Endothelial cell of umbilical vein (primary cell): Measurements from ENCODE around the gene DMD. TPM values are rescaled to one million over a fixed set of nuclear protein-coding genes. Genes with fewer than 3 reads are reported as not detected.

Experiments used
- BruUV-seq: library from RNA; stranded (reverse); fragments of 400-500 nt; replicated peaks from 2 replicates; lab custom pipeline; 2021; lab: Mats Ljungman, UMichigan
- CTCF ChIA-PET: fragments of 300-600, 350-600 bp; sonication (Branson Sonifier 250); formaldehyde crosslinking; loops from one replicate; lab custom pipeline; 2021; ENCODE audit warnings: antibody characterized with exemption, inconsistent platforms; lab: Charles Lee
- POLR2A ChIA-PET: fragments of 300-600, 350-600 bp; sonication (Branson Sonifier 250); formaldehyde crosslinking; loops from one replicate; lab custom pipeline; 2021; ENCODE audit warnings: antibody characterized with exemption, inconsistent platforms; lab: Charles Lee
- DNase-seq: peaks from one replicate; pipeline ENCODE4 v3.0.0-alpha.2; 2011; ENCODE audit warnings: low read depth, low spot score
- FAIRE-seq: peaks from 2 replicates; lab custom pipeline; 2011; peaks lifted over from hg19 to GRCh38; lab: Jason Lieb, UNC
- H2AFZ ChIP-seq: 2 replicates; pipeline ENCODE4 v1.6.0; 2012; ENCODE audit warnings: low read depth, low read length, control low read depth, inconsistent platforms
- H3K27ac ChIP-seq: 2 replicates; pipeline ENCODE4 v1.5.1; 2011; ENCODE audit warnings: low read depth, mild to moderate bottlenecking, control low read depth, low read length, moderate library complexity; ENCODE audit not compliant: insufficient read depth
- H3K27me3 ChIP-seq, 2 experiments: 2 replicates each; pipeline versions ENCODE4 v1.6.0 to v1.6.1; 2011; ENCODE audit warnings: low read length in 2 of 2, mixed read lengths in 1 of 2; ENCODE audit not compliant: control insufficient read depth in 2 of 2, insufficient read depth in 2 of 2
- H3K36me3 ChIP-seq, 2 experiments: 2 replicates in 1 of 2; 3 replicates in 1 of 2; pipeline ENCODE4 v1.5.1; 2011; ENCODE audit warnings: low read length in 2 of 2, mild to moderate bottlenecking in 1 of 2, moderate library complexity in 1 of 2; ENCODE audit not compliant: control insufficient read depth in 2 of 2, insufficient read depth in 2 of 2; ENCODE audit errors: extremely low read depth in 1 of 2
- H3K4me1 ChIP-seq: 3 replicates; pipeline ENCODE4 v1.5.1; 2011; ENCODE audit warnings: mild to moderate bottlenecking, low read length; ENCODE audit not compliant: control insufficient read depth, insufficient read depth; ENCODE audit errors: extremely low read depth
- H3K4me2 ChIP-seq: 2 replicates; pipeline ENCODE4 v1.6.1; 2011; ENCODE audit warnings: low read length, control low read depth, mixed read lengths; ENCODE audit not compliant: insufficient read depth
- H3K4me3 ChIP-seq, 3 experiments: fragments of 200-600 bp in 1 of 3; sonication (generic), shearing (Covaris generic) in 1 of 3; replicated peaks in 1 of 3; 2 replicates each; pipeline ENCODE4 v1.5.1; 2011 to 2016; ENCODE audit warnings: control low read depth in 3 of 3, low read length in 3 of 3, mild to moderate bottlenecking in 2 of 3, inconsistent platforms in 1 of 3, low read depth in 1 of 3, moderate library complexity in 1 of 3; ENCODE audit not compliant: insufficient read depth in 1 of 3
- H3K79me2 ChIP-seq: 2 replicates; pipeline ENCODE4 v1.6.0; 2012; ENCODE audit warnings: low read length, inconsistent platforms; ENCODE audit not compliant: control insufficient read depth, insufficient read depth
- H3K9ac ChIP-seq: replicated peaks from 2 replicates; pipeline ENCODE3; 2011; ENCODE audit warnings: low read length, control low read depth; ENCODE audit not compliant: insufficient read depth; ENCODE audit errors: extremely low read depth
- H3K9me1 ChIP-seq: replicated peaks from 3 replicates; pipeline ENCODE4 v1.6.0; 2011; ENCODE audit warnings: mild to moderate bottlenecking, low read length; ENCODE audit not compliant: control insufficient read depth, insufficient read depth; ENCODE audit errors: extremely low read depth
- H3K9me3 ChIP-seq: replicated peaks from 2 replicates; pipeline ENCODE4 v1.5.1; 2012; ENCODE audit warnings: low read length, inconsistent platforms; ENCODE audit not compliant: control insufficient read depth, insufficient read depth
- H4K20me1 ChIP-seq: replicated peaks from 2 replicates; pipeline ENCODE3; 2011; ENCODE audit warnings: mild to moderate bottlenecking, low read length; ENCODE audit not compliant: control insufficient read depth, insufficient read depth; ENCODE audit errors: extremely low read depth
- EZH2 ChIP-seq: IDR thresholded peaks from 2 replicates; pipeline ENCODE4 v1.6.1; 2012; ENCODE audit warnings: borderline replicate concordance, low read depth, mild to moderate bottlenecking, moderate library complexity, low read length, inconsistent platforms; ENCODE audit not compliant: severe bottlenecking
- FOS ChIP-seq: IDR thresholded peaks from 2 replicates; pipeline ENCODE4 v1.6.1; 2011; ENCODE audit warnings: mild to moderate bottlenecking, low read length, moderate library complexity, borderline replicate concordance; ENCODE audit not compliant: insufficient read depth
- GATA2 ChIP-seq: IDR thresholded peaks from 2 replicates; pipeline ENCODE4 v1.7.0; 2011; ENCODE audit warnings: low read depth, mild to moderate bottlenecking, moderate library complexity, mixed read lengths, low read length; ENCODE audit not compliant: insufficient read length, insufficient read depth
- JUN ChIP-seq: IDR thresholded peaks from 2 replicates; pipeline ENCODE4 v1.6.1; 2011; ENCODE audit warnings: borderline replicate concordance, low read depth; ENCODE audit not compliant: insufficient read length, insufficient read depth
- MYC ChIP-seq: IDR thresholded peaks from one replicate; pipeline ENCODE4 v1.6.1; 2011; ENCODE audit warnings: mild to moderate bottlenecking, low read depth, low read length
- POLR2A ChIP-seq: IDR thresholded peaks from 2 replicates; pipeline ENCODE4 v1.6.1; 2012; ENCODE audit warnings: low read depth, mild to moderate bottlenecking, control low read depth, low read length
- POLR2AphosphoS5 ChIP-seq: IDR thresholded peaks from 2 replicates; pipeline ENCODE4 v1.6.1; 2012; ENCODE audit warnings: low read depth, mild to moderate bottlenecking, control low read depth, low read length, moderate library complexity; ENCODE audit not compliant: insufficient read depth
- dilution Hi-C: fragments of 300-500 bp; cut with MboI; formaldehyde crosslinking; loops from one replicate; pipeline ENCODE4 v1.15.0; 2019; ENCODE audit warnings: low sequenced_read_pairs; ENCODE audit not compliant: extremely low pct_ligation_motif_present
- intact Hi-C: fragments of 100-400 bp; cut with micrococcal nuclease; formaldehyde crosslinking; loops from one replicate; pipeline ENCODE4 v1.10.0; 2022
- polyA plus RNA-seq, 4 experiments: library from polyadenylated mRNA; depleted of rRNA in 3 of 4; stranded (reverse) in 3 of 4; unstranded in 1 of 4; fragments of >200 nt; gene quantifications; 2 replicates each; pipeline versions ENCODE4 v1.2.1 to v1.2.3, GENCODE V29; 2011 to 2012; ENCODE audit warnings: missing spikeins in 1 of 4
- total RNA-seq: library from RNA; stranded (reverse); gene quantifications from 2 replicates; pipeline ENCODE4 v1.2.3, GENCODE V29; 2021
- TF ChIP-seq, protein P1 (sequence below): IDR thresholded peaks from 2 replicates; pipeline ENCODE4 v1.6.1; 2011; ENCODE audit not compliant: insufficient read depth, insufficient read length
- TF ChIP-seq, protein P2 (sequence below), 2 donors: IDR thresholded peaks; 1 replicate in 1 of 2; 2 replicates in 1 of 2; pipeline ENCODE4 v1.5.1; 2011; ENCODE audit warnings: low read length in 2 of 2, mild to moderate bottlenecking in 2 of 2, moderate library complexity in 2 of 2, control low read depth in 1 of 2, inconsistent platforms in 1 of 2, low read depth in 1 of 2; ENCODE audit not compliant: insufficient read depth in 1 of 2; ENCODE audit errors: extremely low read depth in 1 of 2

The DMD gene
- total and polyA plus RNA-seq, 2 donors (not counting 3 experiments of a cell fraction or from before 2014, with no cell fraction given) = 7.3 to 9.0 TPM

DNA sequence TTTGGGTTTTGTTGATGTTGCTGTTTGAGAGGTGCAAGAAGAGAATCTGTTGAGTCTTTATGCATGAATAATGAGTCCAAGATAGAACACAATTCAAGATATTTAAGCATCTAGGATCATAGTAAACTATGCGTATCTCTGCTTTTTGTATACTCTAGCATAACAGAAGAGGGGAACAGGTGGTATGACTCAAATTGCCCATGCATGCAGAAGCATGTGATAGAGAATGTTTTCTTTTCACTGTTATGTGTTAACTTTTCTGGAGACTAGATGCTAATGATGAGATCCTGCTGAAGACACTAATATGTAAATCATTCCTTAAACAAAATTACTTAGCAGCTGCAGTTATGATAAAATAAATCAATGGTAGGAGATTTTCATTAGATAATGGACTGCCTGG is 1974.2 kb downstream of the DMD start:
- H3K27ac ChIP-seq = no peak overlapping the region
- no peaks in the 10 kb centered on the region for H3K9me1 ChIP-seq
- intact Hi-C loops (no loop called here), dilution Hi-C loops (no loop called here)
- no peak overlapping the region for H3K9ac ChIP-seq
- H3K79me2 ChIP-seq = no peaks in the 10 kb centered on the region
- ChIA-PET POLR2A (no interaction called here), CTCF (no interaction called here)
- H4K20me1 ChIP-seq = no peaks in the 10 kb centered on the region
- no peaks in the 10 kb centered on the region for H3K9me3 ChIP-seq
- no peaks in the 10 kb centered on the region for H3K27me3 ChIP-seq
- no peak overlapping the region for H3K4me2 ChIP-seq
- no peak overlapping the region for H3K4me3 ChIP-seq
- no peak for DNase-seq
- H3K4me1 ChIP-seq = no peaks in the 10 kb centered on the region
- no peak overlapping the region for H2AFZ ChIP-seq
- no peak for FAIRE-seq
- H3K36me3 ChIP-seq = no peaks in the 10 kb centered on the region
- TF ChIP-seq POLR2AphosphoS5 (no peak), JUN (no peak), EZH2 (no peak), FOS (no peak), MYC (no peak)
- TF ChIP-seq, protein P1, sequence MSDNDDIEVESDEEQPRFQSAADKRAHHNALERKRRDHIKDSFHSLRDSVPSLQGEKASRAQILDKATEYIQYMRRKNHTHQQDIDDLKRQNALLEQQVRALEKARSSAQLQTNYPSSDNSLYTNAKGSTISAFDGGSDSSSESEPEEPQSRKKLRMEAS = no peak
- BruUV-seq = no TSS peak

- dilution Hi-C loops = no loop called here
- Histone ChIP-seq H2AFZ (no peak overlapping the region), H3K9me1 (no peaks in the 10 kb centered on the region), H3K27me3 (no peaks in the 10 kb centered on the region), H3K4me2 (no peak overlapping the region), H3K27ac (no peak overlapping the region), H3K9ac (no peak overlapping the region), H3K4me3 (no peak overlapping the region), H3K36me3 (no peaks in the 10 kb centered on the region), H3K79me2 (no peaks in the 10 kb centered on the region), H3K4me1 (no peaks in the 10 kb centered on the region), H3K9me3 (no peaks in the 10 kb centered on the region), H4K20me1 (no peaks in the 10 kb centered on the region)
- DNase-seq (no peak), FAIRE-seq (peak; percentile 37)
- no TSS peak for BruUV-seq
- ChIA-PET POLR2A (no interaction called here), CTCF (no interaction called here)
- TF ChIP-seq POLR2A = no peak
- TF ChIP-seq EZH2 = no peak
- TF ChIP-seq JUN = no peak
- no peak for TF ChIP-seq GATA2
- TF ChIP-seq POLR2AphosphoS5 = no peak
- TF ChIP-seq, protein P1 = no peak
- no peak for TF ChIP-seq FOS
- TF ChIP-seq MYC = no peak
- TF ChIP-seq, protein P2, sequence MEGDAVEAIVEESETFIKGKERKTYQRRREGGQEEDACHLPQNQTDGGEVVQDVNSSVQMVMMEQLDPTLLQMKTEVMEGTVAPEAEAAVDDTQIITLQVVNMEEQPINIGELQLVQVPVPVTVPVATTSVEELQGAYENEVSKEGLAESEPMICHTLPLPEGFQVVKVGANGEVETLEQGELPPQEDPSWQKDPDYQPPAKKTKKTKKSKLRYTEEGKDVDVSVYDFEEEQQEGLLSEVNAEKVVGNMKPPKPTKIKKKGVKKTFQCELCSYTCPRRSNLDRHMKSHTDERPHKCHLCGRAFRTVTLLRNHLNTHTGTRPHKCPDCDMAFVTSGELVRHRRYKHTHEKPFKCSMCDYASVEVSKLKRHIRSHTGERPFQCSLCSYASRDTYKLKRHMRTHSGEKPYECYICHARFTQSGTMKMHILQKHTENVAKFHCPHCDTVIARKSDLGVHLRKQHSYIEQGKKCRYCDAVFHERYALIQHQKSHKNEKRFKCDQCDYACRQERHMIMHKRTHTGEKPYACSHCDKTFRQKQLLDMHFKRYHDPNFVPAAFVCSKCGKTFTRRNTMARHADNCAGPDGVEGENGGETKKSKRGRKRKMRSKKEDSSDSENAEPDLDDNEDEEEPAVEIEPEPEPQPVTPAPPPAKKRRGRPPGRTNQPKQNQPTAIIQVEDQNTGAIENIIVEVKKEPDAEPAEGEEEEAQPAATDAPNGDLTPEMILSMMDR (IDR thresholded peaks at IDR 0.05; ENCODE audit: extremely low read depth in 1 of 2, insufficient read depth in 1 of 2, low read depth in 1 of 2, low read length in 2 of 2) = no peak
- intact Hi-C loops = no loop called here
These were observed 1975.1 kb downstream of the DMD start for GRCh38 chrX:31236231-31236630.
